Endothelial cell of hepatic sinusoid (primary cell): ENCODE data around the gene DCPS.

ENCODE experiments used
- in situ Hi-C: cut with HindIII; loops from 2 replicates; pipeline ENCODE4 v1.10.0; 2017; ENCODE audit warnings: low sequenced_read_pairs

Gene DCPS

GRCh38 chr11:126327281-126328000, 23.6 kb downstream of the DCPS start:
- in situ Hi-C loops = no loop called here

- in situ Hi-C loops = no loop called here
Observed at GRCh38 chr11:126328001-126328390, 24.1 kb downstream of the DCPS start.

- in situ Hi-C loops = no loop called here
Observed at GRCh38 chr11:126328444-126328843, 24.6 kb downstream of the DCPS start.

- in situ Hi-C loops = no loop called here
Observed at GRCh38 chr11:126328938-126329643, 25.2 kb downstream of the DCPS start.

- in situ Hi-C loops = no loop called here
Observed at GRCh38 chr11:126329644-126330211, 25.9 kb downstream of the DCPS start.

- in situ Hi-C loops = no loop called here
Observed at GRCh38 chr11:126331286-126331685, 27.4 kb downstream of the DCPS start.

DNA sequence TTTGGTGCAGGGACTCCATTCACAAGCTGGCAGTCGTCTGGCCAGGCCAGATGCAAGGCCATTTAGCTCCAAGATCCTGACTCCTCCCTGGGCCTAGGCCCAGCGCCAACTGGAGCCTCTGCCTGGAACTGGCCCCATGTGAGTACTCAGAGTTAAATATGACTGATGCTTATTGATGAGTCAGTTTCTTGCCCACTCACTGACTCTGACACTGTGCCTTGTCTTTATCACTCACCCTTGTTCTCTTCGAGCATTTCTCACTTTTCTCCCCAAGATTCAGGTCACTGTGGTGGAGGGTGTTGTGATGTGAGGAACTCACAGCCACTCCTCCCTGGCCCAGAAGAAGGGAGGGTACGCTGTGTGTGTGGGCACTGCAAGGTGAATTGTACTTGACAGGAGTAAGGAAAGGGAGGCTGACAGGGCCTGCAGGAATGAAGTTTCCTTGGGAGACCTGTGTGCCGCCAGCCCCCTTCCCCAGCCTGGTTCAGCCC, 28.4 kb downstream of the DCPS start:
- in situ Hi-C loops = no loop called here

GRCh38 chr11:126333142-126333541, 29.3 kb downstream of the DCPS start:
- in situ Hi-C loops = no loop called here

GRCh38 chr11:126334659-126335462, 31.0 kb downstream of the DCPS start:
- in situ Hi-C loops = no loop called here

GRCh38 chr11:126335463-126335760, 31.6 kb downstream of the DCPS start:
- in situ Hi-C loops = no loop called here

DNA sequence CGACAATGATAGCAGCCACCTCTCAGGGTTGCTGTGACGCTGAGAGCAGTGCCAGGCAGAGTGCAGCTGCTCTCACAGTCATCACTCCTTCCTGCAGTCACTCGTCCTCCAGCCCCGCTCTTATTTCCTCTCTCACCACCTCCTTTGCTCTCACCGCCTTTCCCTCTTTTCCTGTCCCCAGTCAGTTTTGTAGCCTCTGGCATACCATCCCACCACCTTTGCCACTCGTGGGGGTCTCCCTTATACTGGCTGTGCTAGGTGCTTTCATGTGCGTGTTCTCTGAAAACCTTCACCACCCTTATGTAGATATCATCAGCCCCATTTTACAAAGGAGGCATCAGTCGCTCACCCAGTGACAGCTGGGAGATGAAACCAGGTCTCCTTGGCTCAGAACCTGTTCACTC, 32.3 kb downstream of the DCPS start:
- in situ Hi-C loops = no loop called here

GRCh38 chr11:126336671-126337101, 32.8 kb downstream of the DCPS start:
- in situ Hi-C loops = no loop called here

DNA sequence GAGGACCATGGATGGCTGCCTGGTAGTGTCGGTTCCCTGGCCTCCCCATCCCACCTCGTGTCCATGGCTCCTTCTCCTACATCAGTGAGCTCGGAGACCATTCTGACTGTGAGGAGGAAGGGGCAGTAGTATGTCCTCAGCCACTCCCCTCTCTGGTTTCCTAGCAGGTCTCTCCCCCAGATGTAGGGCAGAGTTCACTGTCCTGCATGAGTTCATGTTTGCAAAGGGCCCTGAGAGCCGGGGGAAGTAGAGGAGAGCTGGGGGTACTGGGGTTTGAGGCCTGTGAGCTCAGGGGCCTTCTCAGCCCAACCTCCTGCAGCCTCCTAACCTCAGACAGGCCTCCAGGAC, 33.2 kb downstream of the DCPS start:
- in situ Hi-C loops = no loop called here

DNA sequence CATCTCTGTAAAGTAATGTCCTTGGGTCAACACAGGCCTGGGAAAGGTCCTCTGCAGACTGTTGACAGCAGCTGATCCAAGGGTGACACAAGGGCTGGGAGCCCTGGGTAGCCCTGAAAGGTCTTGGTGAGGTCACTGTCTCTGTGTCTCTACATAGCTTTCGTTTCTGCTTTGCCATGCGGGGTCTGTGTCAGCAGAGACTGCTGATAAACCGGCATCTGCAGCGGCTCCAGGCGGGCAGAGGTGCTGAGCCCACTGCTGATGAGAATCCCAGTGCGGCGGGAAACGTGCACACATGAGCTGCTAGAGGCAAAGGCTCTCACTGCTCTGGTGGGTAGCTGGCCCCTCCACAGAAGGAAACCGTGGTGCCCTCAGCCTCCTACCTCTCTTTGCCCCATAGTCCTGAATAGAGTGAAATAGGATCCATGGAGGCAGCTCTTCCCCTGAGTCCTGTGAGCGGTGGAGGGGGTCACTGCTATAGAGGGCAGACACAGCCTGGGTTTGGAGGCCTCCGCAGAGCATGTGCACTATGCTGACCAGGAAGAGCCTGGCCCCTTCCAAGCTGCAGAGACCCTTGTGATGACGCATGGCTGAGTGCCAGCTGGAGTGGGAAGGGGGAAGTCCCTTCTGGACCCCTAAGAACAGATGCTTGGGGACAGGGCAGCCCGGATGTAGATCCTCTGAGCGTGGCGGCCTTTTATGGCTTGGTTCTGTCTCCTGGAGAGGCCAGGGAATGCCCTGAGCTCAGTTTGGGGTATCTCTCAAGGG, 33.8 kb downstream of the DCPS start:
- in situ Hi-C loops = no loop called here

- in situ Hi-C loops = no loop called here
Observed at GRCh38 chr11:126338346-126339055, 34.6 kb downstream of the DCPS start.

DNA sequence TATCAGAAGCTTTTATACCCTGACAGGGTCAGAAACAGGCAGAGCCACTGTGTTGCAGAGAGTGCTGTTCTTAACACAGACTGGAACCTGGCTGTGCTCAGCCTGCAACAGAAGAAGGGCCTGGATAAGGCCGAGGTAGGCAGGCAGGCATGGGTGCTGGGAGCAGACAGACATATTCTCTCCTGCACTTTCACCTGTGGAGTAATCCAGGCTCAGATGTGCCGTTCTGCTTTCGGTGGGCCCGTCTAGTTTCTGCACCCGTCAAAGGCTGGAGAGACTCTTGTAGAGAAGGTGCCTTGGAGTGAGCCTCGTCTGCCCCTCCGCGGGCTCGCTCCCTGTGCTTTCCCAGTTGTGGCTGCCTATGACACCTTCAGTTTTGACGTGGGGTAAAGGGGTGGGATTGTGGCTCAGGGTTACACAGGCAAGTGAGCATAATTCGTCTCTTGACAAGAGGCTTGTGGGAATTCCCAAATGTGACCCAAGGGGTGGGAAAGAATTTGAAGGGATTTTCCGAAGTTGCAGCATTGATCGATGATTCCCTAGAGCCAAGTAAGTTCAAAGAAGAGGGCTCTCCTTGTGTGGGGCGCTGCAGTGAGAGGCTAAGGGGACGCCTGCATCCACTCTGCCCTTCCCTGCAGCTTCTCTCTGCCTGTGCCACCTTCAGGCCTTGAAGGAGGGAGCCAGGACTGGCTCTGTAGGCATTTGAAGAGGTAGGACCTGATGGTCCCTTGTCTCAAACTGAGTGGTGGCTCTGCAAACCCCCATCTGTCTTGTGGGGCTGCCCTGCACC, 35.4 kb downstream of the DCPS start:
- in situ Hi-C loops = no loop called here

DNA sequence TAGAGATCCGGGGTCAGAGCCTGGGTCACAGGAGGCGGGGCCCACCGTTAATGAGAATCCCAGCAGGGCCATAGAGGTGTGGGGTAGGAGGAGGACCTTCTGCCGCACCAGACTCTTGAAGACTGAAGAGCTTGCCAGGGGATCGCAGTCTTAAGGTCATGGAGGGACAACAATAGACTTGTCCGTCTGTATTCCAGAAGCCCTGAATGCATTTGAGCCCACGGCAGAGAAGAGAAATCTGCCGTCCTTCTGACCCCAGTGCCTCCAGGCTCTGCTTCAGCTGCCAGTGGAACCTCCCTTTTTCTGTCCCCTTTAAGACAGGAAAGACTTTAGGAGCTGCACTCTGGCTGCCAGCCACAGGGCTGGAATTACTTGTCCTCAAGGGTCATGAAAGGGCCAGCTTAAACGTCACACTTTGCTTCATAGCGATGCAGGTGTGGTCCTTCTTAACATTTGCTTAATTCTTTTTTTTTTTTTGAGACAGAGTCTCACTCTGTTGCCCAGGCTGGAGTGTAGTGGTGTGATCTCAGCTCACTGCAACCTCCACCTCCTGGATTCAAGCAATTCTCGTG, 36.1 kb downstream of the DCPS start:
- in situ Hi-C loops = no loop called here

DNA sequence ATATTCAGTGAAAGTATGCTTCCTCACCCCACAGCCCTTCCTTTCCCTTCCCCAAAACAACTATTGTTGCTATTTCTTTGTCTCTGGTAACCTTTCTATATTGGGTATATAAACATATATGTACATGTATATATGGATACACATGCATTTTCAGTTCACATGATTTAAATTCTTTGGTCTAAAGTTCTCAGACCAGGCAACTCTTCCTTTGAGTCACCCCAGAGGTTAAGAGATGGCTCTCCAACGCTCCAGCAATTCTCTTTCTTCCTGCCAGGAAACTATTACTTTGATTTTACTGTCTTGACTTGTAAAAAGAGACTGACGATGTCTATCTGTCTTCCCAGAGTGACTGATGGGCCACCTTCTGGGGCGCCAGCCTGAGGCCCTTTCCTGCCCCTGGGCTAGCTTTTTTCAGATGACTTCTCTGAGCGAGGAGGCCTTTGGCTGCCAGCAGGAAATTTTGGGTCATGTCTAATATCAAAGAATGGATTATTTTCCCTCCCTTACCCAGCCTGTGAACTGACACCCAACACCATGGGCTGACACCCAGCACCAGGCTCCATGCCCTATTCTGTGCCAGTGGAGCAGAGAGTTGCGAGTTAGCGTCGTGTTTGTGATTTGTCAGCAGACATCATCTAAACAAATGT, 37.2 kb downstream of the DCPS start:
- in situ Hi-C loops = no loop called here

DNA sequence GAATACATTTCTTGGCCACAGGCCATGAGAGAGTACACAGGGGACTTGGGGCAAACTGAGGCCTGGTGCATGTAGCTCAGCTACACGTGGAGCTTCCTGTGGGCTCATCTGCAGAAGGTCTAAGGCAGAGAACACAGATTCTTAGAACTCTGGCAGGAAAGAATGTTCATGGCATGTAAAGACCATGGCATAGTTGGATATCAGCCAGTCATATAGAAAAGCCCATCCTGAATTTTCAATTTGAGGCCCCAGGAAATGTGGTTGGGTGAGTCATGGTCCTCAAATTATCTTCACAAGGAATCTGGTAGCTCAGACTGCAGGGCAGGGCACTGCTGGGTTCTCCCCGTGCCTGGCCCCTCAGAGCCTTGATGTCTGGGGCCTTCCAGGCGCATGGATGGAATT, 37.9 kb downstream of the DCPS start:
- in situ Hi-C loops = no loop called here
